HCT116 (cell line): ENCODE data around the gene VPS39. TPM values are rescaled to one million over a fixed set of nuclear protein-coding genes. Genes with fewer than 3 reads are reported as not detected.
A peak's percentile ranks its signal among the peaks of the same experiment; 100 is the strongest.

ENCODE experiments used
- ATAC-seq: fragments of 200-7000 bp; cut with Tn5 transposase; 2 replicates; pipeline ENCODE4 v1.9.1; 2020; ENCODE audit warnings: mild to moderate bottlenecking, moderate library complexity
- BruUV-seq: library from RNA; stranded (reverse); fragments of 400-500 nt; replicated peaks from 2 replicates; lab custom pipeline; 2021; lab: Mats Ljungman, UMichigan
- CTCF ChIA-PET: fragments of 300-600 bp; sonication (Branson Sonifier 250); formaldehyde crosslinking; loops from one replicate; lab custom pipeline; 2021; ENCODE audit warnings: antibody characterized with exemption; lab: Charles Lee
- POLR2A ChIA-PET: fragments of 300-600, 350-600 bp; sonication (Branson Sonifier 250); formaldehyde crosslinking; loops from one replicate; lab custom pipeline; 2021; ENCODE audit warnings: antibody characterized with exemption; lab: Charles Lee
- RAD21 ChIA-PET, 2 experiments: fragments of 300-600 bp; sonication (Branson Sonifier 250); formaldehyde crosslinking; loops; one replicate each; lab custom pipeline; 2023; ENCODE audit warnings: low total read pairs in 2 of 2; ENCODE audit not compliant: uncharacterized antibody in 2 of 2, unreplicated experiment in 2 of 2, low non-redundant PET in 1 of 2; lab: Charles Lee
- DNase-seq: peaks from one replicate; pipeline ENCODE4 v3.0.0-alpha.2; 2010; ENCODE audit warnings: low read depth, low spot score
- H2AFZ ChIP-seq: fragments of 200-600 bp; shearing (Covaris generic), sonication (generic); 2 replicates; pipeline ENCODE4 v1.6.1; 2017; ENCODE audit warnings: low read depth, mixed run types, mixed read lengths, antibody characterized with exemption, low read length; ENCODE audit not compliant: poor library complexity, severe bottlenecking
- H3K27ac ChIP-seq: 2 replicates; pipeline ENCODE4 v1.5.1; 2012; ENCODE audit warnings: low read depth, low read length
- H3K27me3 ChIP-seq: fragments of 200-600 bp; sonication (generic); 2 replicates; pipeline ENCODE4 v1.6.1; 2016; ENCODE audit warnings: mixed run types, low read length, mixed read lengths; ENCODE audit not compliant: insufficient read depth
- H3K36me3 ChIP-seq, 2 experiments: fragments of 200-500 bp in 1 of 2; fragments of 200-600 bp in 1 of 2; sonication (Bioruptor generic) in 1 of 2; sonication (generic) in 1 of 2; 2 replicates each; pipeline versions ENCODE4 v1.5.1 to v1.6.1; 2014 to 2016; ENCODE audit warnings: low read length in 2 of 2, inconsistent platforms in 1 of 2, mixed read lengths in 1 of 2, mixed run types in 1 of 2; ENCODE audit not compliant: insufficient read depth in 2 of 2, control insufficient read depth in 1 of 2
- H3K4me1 ChIP-seq, 2 experiments: fragments of 200-600 bp in 1 of 2; sonication (generic) in 1 of 2; 2 replicates each; pipeline versions ENCODE4 v1.5.1 to v1.6.1; 2012 to 2017; ENCODE audit warnings: low read length in 2 of 2, inconsistent platforms in 1 of 2, mild to moderate bottlenecking in 1 of 2, mixed read lengths in 1 of 2, mixed run types in 1 of 2, moderate library complexity in 1 of 2; ENCODE audit not compliant: insufficient read depth in 2 of 2, control insufficient read depth in 1 of 2
- H3K4me2 ChIP-seq: fragments of 200-600 bp; sonication (generic); 2 replicates; pipeline ENCODE4 v1.6.1; 2017; ENCODE audit warnings: mixed run types, low read length, mixed read lengths
- H3K4me3 ChIP-seq, 2 experiments: fragments of 200-600 bp in 1 of 2; sonication (generic) in 1 of 2; replicated peaks in 1 of 2; 2 replicates each; pipeline ENCODE4 v1.5.1; 2011 to 2016; ENCODE audit warnings: low read length in 2 of 2, control low read depth in 1 of 2, low read depth in 1 of 2, mild to moderate bottlenecking in 1 of 2, mixed read lengths in 1 of 2, mixed run types in 1 of 2
- H3K79me2 ChIP-seq: fragments of 200-600 bp; sonication (generic); 2 replicates; pipeline ENCODE4 v1.6.1; 2017; ENCODE audit warnings: mild to moderate bottlenecking, mixed run types, low read length, moderate library complexity, mixed read lengths; ENCODE audit not compliant: insufficient read depth
- H3K9ac ChIP-seq: fragments of 200-600 bp; sonication (generic); 2 replicates; pipeline ENCODE4 v1.6.1; 2016; ENCODE audit warnings: low read length, mixed read lengths
- H3K9me2 ChIP-seq: fragments of 200-600 bp; sonication (generic), shearing (Covaris generic); 2 replicates; pipeline ENCODE4 v1.6.1; 2017; ENCODE audit warnings: mixed run types, mild to moderate bottlenecking, moderate library complexity; ENCODE audit not compliant: insufficient read depth
- H3K9me3 ChIP-seq, 2 experiments: fragments of 200-500 bp in 1 of 2; fragments of 200-600 bp in 1 of 2; sonication (Bioruptor generic) in 1 of 2; sonication (generic) in 1 of 2; 2 replicates each; pipeline ENCODE4 v1.6.1; 2014 to 2017; ENCODE audit warnings: low read length in 2 of 2, mixed read lengths in 2 of 2, inconsistent platforms in 1 of 2, low read depth in 1 of 2, mild to moderate bottlenecking in 1 of 2, mixed run types in 1 of 2, moderate library complexity in 1 of 2; ENCODE audit not compliant: control insufficient read depth in 1 of 2, insufficient read depth in 1 of 2
- H4K20me1 ChIP-seq: fragments of 200-600 bp; sonication (generic), shearing (Covaris generic); 2 replicates; pipeline ENCODE4 v1.6.1; 2017; ENCODE audit warnings: mixed run types, mild to moderate bottlenecking, moderate library complexity; ENCODE audit not compliant: insufficient read depth
- CBX3 ChIP-seq: IDR thresholded peaks from 2 replicates; pipeline ENCODE4 v1.6.1; 2012; ENCODE audit warnings: low read depth
- CEBPB ChIP-seq: IDR thresholded peaks from 2 replicates; pipeline ENCODE4 v1.6.1; 2012; ENCODE audit warnings: low read depth
- EZH2phosphoT487 ChIP-seq: fragments of 200-600 bp; IDR thresholded peaks from 2 replicates; pipeline ENCODE4 v1.6.1; 2018; ENCODE audit warnings: antibody characterized with exemption, borderline replicate concordance
- POLR2A ChIP-seq: IDR thresholded peaks from 2 replicates; pipeline ENCODE4 v1.7.0; 2011; ENCODE audit warnings: borderline replicate concordance; ENCODE audit not compliant: insufficient read depth, insufficient read length; ENCODE audit errors: extremely low read depth
- POLR2AphosphoS5 ChIP-seq: IDR thresholded peaks from 2 replicates; pipeline ENCODE4 v1.6.1; 2011; ENCODE audit warnings: mild to moderate bottlenecking, low read depth, low read length, moderate library complexity
- SP1 ChIP-seq: IDR thresholded peaks from 2 replicates; pipeline ENCODE4 v1.6.1; 2012; ENCODE audit warnings: low read depth
- ZFX ChIP-seq: fragments of 450-650 bp; IDR thresholded peaks from 2 replicates; pipeline ENCODE4 v1.6.1; 2017
- ZNF274 ChIP-seq: fragments of 200-500 bp; sonication (Bioruptor generic); IDR thresholded peaks from 2 replicates; pipeline ENCODE4 v1.6.1; 2014; ENCODE audit warnings: mild to moderate bottlenecking, low read depth, low read length, inconsistent platforms
- intact Hi-C: fragments of 100-400 bp; cut with micrococcal nuclease; formaldehyde crosslinking; loops from 2 replicates; pipeline ENCODE4 v1.10.0; 2022
- total RNA-seq: library from RNA; stranded (reverse); gene quantifications from one replicate; pipeline ENCODE4 v1.2.1, GENCODE V29; 2021; ENCODE audit not compliant: unreplicated experiment
- TF ChIP-seq, protein P1 (sequence below): IDR thresholded peaks from 2 replicates; pipeline ENCODE4 v1.6.1; 2012
- TF ChIP-seq, protein P2 (sequence below), 3 experiments: fragments of 200-600 bp in 1 of 3; sonication (generic) in 1 of 3; IDR thresholded peaks in 2 of 3; conservative IDR thresholded peaks in 1 of 3; 2 replicates each; pipeline ENCODE4 v1.5.1; 2012 to 2017; ENCODE audit warnings: low read depth in 2 of 3, low read length in 2 of 3, antibody characterized with exemption in 1 of 3, borderline replicate concordance in 1 of 3, control low read depth in 1 of 3, mild to moderate bottlenecking in 1 of 3, mixed read lengths in 1 of 3, mixed run types in 1 of 3, moderate library complexity in 1 of 3; ENCODE audit not compliant: insufficient read depth in 1 of 3
- TF ChIP-seq, protein P3 (sequence below): IDR thresholded peaks from 2 replicates; pipeline ENCODE4 v1.6.1; 2012

The VPS39 gene
- total RNA-seq, 1 experiment from 2014 or later, result 40.1 TPM

DNA sequence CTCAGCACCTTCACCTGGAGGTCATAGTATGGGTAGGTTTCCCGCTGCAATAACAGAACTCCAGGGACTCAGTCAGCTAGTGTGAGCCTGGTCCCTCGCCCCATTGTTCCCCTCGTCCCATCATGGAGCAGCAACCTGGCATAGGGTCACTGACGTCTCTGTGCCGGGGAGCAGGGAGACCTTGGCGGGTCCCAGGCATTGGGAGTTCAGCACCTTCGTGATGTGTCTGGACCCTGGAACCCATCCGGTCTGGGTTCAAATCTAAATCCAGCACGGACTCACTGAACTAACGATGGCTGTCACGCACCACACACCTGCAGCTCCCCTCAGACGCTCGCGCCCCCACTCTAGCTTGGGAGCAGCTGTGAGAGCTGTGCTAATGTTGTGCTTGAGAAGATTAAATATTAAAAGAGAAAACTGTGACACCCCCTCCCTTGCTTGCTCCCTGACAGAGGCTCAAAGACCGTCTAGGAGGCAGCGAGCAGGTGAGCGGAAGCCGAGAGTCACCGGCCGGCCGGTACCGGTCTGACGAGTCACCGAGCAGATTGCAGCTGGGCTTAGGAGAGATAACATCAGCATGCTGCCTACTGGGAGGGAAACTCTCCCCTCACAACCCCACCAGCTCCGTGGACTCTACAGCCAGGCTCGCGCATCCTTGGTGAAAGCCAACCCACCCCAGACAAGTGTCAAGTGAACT lies 52.4 kb downstream of the VPS39 start:
- ATAC-seq (no peak), DNase-seq (no peak)
- ChIA-PET RAD21 (no interaction called here), CTCF (interaction anchor here (1.0 to 1.2 kb wide), 3 partner anchors 72 to 314 kb away, joined by 3 read pairs; no protein-coding TSS in a partner anchor), POLR2A (no interaction called here)
- no peak for TF ChIP-seq SP1
- no peak for TF ChIP-seq POLR2A
- no peak for TF ChIP-seq CBX3
- TF ChIP-seq, protein P1, sequence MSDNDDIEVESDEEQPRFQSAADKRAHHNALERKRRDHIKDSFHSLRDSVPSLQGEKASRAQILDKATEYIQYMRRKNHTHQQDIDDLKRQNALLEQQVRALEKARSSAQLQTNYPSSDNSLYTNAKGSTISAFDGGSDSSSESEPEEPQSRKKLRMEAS, result no peak
- no peak for TF ChIP-seq POLR2AphosphoS5
- TF ChIP-seq, protein P2, sequence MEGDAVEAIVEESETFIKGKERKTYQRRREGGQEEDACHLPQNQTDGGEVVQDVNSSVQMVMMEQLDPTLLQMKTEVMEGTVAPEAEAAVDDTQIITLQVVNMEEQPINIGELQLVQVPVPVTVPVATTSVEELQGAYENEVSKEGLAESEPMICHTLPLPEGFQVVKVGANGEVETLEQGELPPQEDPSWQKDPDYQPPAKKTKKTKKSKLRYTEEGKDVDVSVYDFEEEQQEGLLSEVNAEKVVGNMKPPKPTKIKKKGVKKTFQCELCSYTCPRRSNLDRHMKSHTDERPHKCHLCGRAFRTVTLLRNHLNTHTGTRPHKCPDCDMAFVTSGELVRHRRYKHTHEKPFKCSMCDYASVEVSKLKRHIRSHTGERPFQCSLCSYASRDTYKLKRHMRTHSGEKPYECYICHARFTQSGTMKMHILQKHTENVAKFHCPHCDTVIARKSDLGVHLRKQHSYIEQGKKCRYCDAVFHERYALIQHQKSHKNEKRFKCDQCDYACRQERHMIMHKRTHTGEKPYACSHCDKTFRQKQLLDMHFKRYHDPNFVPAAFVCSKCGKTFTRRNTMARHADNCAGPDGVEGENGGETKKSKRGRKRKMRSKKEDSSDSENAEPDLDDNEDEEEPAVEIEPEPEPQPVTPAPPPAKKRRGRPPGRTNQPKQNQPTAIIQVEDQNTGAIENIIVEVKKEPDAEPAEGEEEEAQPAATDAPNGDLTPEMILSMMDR (IDR thresholded peaks at IDR 0.05 in 2 of 3, conservative IDR thresholded peaks at IDR 0.05 in 1 of 3; ENCODE audit: borderline replicate concordance in 1 of 3, insufficient read depth in 1 of 3, low read depth in 2 of 3, low read length in 2 of 3), result no peak
- no peak for TF ChIP-seq EZH2phosphoT487
- TF ChIP-seq ZFX, result no peak
- TF ChIP-seq, protein P3, sequence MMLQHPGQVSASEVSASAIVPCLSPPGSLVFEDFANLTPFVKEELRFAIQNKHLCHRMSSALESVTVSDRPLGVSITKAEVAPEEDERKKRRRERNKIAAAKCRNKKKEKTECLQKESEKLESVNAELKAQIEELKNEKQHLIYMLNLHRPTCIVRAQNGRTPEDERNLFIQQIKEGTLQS, result no peak
- TF ChIP-seq CEBPB, result no peak
- TF ChIP-seq ZNF274, result no peak
- H3K9me3 ChIP-seq, result no peaks in the 10 kb centered on the region
- no peaks in the 10 kb centered on the region for H3K9me2 ChIP-seq
- H3K4me3 ChIP-seq, result no peak overlapping the region
- no peak overlapping the region for H3K9ac ChIP-seq
- H3K4me1 ChIP-seq, result peaks cover 5 to 19% of the 10 kb centered on the region in 2 experiments; a peak in 2 of 4 replicates
- H3K27ac ChIP-seq, result no peak overlapping the region
- no peaks in the 10 kb centered on the region for H3K27me3 ChIP-seq
- intact Hi-C loops, result no loop called here
- no peaks in the 10 kb centered on the region for H4K20me1 ChIP-seq
- H2AFZ ChIP-seq, result no peak overlapping the region
- BruUV-seq, result no TSS peak
- H3K79me2 ChIP-seq, result no peaks in the 10 kb centered on the region
- peak overlapping the region; percentile 32 for H3K4me2 ChIP-seq
- peaks cover 8 to 9% of the 10 kb centered on the region in 2 experiments; a peak in 2 of 4 replicates for H3K36me3 ChIP-seq
